HG03460 (cell line): ENCODE measurements around the gene GNPTAB.

ENCODE experiments used
- ATAC-seq: cut with Tn5 transposase; IDR thresholded peaks from one replicate; pipeline ENCODE4 v1.9.1; 2021; ENCODE audit not compliant: unreplicated experiment

GNPTAB gene

DNA sequence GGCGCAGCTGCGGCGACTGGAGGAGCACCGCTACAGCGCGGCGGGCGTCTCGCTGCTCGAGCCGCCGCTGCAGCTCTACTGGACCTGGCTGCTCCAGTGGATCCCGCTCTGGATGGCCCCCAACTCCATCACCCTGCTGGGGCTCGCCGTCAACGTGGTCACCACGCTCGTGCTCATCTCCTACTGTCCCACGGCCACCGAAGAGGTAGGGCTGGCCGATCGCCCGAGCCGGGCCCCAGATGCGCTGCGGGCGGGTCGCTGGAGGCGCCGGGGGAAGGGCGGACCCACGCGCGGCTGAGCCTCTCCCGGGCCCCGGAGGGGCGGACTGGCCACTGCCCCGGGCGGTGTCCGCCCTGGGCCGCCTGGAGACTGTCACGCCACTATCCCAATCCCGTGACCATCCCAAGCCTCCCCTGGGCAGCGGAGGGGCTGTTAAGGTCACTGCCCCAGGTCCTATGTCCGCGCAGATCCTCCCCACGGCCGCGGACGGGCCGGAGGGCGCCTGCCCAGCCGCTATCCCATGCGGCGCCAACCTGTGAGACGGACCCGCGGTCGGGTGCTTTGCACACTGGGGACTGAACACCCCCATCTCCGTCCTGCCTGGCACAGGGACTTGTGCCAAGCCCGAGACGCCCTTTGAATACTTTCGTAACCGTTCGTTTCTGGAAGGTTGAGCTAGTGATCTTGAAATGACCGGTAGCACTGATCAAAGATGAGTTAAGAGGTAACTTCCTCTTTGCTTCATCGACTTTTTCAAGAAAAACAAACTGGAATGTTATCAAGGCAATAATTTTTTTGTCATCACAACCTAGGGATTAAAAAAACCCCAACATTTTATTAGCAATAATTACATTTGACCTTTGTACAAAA lies 132.6 kb downstream of the GNPTAB start:
- peak; percentile 36 for ATAC-seq

DNA sequence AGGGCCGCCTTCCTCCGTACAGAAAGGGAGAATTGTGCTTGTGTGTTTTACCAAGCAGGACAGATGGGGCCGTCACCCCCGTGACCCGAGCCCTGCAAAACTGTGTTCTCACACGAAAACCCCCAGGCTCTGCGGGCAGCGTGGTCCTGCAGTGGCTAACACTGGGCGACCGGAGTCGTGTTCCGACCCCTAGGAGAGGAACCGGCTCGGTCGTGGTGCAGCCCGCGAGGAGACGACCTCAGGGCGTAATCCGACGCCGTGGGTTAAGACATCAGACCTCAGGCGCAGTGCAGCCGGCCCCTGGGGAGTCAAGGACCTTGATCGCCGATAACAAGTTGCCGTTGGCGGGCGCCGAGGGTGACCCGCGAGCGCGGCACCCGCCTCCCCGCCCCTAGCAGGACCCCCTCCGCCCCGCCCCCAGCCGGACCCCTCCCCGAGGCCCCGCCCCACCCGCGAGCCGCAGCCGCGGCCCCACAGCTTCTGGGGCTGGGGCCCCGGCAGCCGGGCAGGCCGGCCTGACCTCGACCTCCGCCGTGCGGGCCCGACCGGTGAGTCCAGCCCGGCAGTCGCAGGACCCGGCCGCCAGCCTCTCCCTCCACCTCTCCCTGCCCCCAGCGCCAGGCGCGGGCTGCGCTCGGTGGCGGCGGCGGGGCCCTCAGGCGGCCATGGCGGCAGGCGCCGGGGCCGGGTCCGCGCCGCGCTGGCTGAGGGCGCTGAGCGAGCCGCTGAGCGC lies 133.4 kb downstream of the GNPTAB start, which contains the start of gene CHPT1:
CHPT1 (plus strand) TSS at position 444 of the 733 bp plus-strand sequence; CDS start at position 666, 222 bp downstream.
- peak; percentile 71 for ATAC-seq

DNA sequence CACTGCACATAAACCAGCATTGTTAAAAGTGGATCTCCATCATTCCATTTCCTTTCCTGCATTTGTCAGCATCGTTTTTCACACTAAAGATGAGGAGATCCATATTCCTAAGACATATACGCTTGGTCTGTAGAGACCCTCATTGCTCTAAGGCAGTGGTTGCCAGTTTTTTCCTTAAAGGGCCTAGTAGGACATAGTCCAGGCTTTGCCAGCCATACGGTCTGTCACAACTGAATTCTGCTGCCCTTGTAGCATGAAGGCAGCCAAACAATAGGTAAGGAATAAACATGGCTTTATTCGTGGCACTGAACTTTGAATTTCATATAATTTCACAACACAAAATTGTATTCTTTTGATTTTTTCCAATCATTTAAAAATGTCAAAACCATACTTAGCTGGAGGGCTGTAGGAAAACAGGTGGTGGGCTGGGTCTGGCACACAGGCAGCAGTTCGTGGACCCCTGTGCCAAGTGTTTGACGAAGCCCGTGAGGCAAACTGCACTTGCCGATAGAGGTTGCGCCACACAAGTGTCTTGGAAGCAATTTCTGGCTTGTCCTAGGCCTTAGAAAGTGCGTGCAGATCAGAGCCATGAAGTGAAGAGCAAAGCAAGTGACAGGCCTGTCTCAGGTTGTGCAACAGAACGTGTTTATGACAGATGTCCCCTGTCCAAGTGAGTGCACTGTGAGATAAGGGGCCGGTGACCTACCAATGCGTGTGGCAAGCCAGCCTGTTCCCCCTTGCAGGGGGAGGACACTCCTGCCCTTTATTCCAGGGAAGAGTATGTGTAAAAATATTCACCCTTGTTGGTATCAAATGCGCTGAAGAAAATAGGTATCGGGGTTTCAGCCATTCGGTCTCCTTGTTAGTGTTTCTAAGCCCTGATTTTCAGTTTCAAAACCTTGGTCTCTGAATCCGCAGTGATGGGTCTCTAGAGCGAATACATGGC lies 134.2 kb downstream of the GNPTAB start:
- peak; percentile 18 for ATAC-seq

DNA sequence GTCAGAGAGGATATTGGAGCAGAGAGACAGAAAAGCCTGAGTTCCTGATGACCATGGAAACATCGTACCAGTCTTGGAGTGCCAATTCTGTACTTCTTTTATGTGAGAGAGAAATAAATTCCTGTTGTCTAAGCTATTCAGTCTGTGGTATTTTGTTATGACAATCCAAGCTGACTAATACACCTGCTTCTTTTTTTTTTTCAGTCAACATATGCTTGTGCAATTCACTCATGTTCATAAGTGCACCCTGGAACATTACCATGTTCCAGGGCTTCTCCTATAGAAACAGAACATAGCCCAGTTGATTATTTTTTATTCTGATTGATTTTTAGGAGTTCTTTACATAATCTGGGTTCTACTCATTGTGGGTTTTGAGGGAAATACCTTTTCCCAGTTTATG lies 135.1 kb downstream of the GNPTAB start:
- ATAC-seq = no peak
